ENCODE results near the gene MMP21. TPM values are rescaled to one million over a fixed set of nuclear protein-coding genes. Genes with fewer than 3 reads are reported as not detected.

The MMP21 gene
- total and polyA plus RNA-seq, 2 of the 13 experiments (the other 11 are each of a cell fraction or from before 2014, with no cell fraction given) = not detected

DNA sequence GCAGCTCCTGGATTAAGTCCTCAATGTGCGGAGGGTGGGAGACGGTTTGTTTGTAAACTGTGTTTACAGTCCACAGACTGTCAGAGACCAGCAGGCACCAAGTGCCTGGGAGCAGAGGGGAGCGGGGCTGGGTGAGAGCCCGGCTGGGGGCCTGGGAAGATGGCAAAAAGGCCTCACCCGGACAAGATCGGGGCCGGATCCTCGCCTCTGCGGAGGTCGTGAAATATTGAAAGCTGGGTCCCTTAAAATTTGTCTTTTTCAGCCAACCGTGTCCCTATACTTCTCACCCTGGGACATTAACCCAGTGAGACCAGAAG, 2.8 kb downstream of the MMP21 start (continued):
- no peak for TF ChIP-seq ZNF503 (CRISPR knock-in tag; IDR thresholded peaks at IDR 0.05)
- TF ChIP-seq PBX3 (CRISPR knock-in tag; IDR thresholded peaks at IDR 0.05; ENCODE audit: borderline replicate concordance) = no peak
- no peak for TF ChIP-seq KLF9 (CRISPR knock-in tag; IDR thresholded peaks at IDR 0.05; ENCODE audit: low read depth)
- TF ChIP-seq ZFP62 (CRISPR knock-in tag; IDR thresholded peaks at IDR 0.05) = no peak
- TF ChIP-seq ZNF383 (CRISPR knock-in tag; IDR thresholded peaks at IDR 0.05; ENCODE audit: borderline replicate concordance) = no peak
- no peak for TF ChIP-seq MTA1 (CRISPR knock-in tag; IDR thresholded peaks at IDR 0.05; ENCODE audit: borderline replicate concordance)
- TF ChIP-seq POLR2AphosphoS2 (IDR thresholded peaks at IDR 0.05; ENCODE audit: low read depth, low read length) = no peak

GRCh38 chr10:125772112-125772863, 3.3 kb downstream of the MMP21 start:
- peaks cover 14% of the 10 kb centered on the region for H3K4me1 ChIP-seq (ENCODE audit: insufficient read depth, low read length)
- no peak overlapping the region for H3K27ac ChIP-seq (ENCODE audit: extremely low read length, insufficient read depth, low read length)
- H3K79me2 ChIP-seq (ENCODE audit: insufficient read depth, low read length) = no peaks in the 10 kb centered on the region
- no peak overlapping the region for H3K9ac ChIP-seq (ENCODE audit: insufficient read depth, low read depth, low read length)
- BruUV-seq (replicated peaks) = no TSS peak
- ChIA-PET POLR2A (no interaction called here), CTCF (ENCODE audit: low intra/inter-chr PET ratio, low total read pairs) (no interaction called here)
- in situ Hi-C loops (cut with HindIII; ENCODE audit: extremely low pct_ligation_motif_present, low pct_unique_long_range_greater_than_20kb) = no loop called here
- ATAC-seq (peak; percentile 63), DNase-seq (ENCODE audit: low spot score) (no peak), FAIRE-seq (no peak)
- H4K20me1 ChIP-seq (ENCODE audit: insufficient read depth, low read length) = no peaks in the 10 kb centered on the region
- no peaks in the 10 kb centered on the region for H3K9me3 ChIP-seq (ENCODE audit: low read length)
- no peaks in the 10 kb centered on the region; a peak in 1 of 5 replicates for H3K27me3 ChIP-seq (ENCODE audit: control insufficient read depth in 1 of 2, insufficient read depth in 2 of 2, low read length in 2 of 2)
- H3K4me3 ChIP-seq (replicated peaks in 1 of 3; ENCODE audit: insufficient read depth in 1 of 3, low read depth in 2 of 3, low read length in 3 of 3) = peak overlapping the region in 1 of 3 experiments; percentile 20; a peak in 1 of 6 replicates
- peak overlapping the region; percentile 36; the same call in 1 of the 2 replicates for H3K4me2 ChIP-seq (ENCODE audit: low read depth, low read length)
- intact Hi-C loops (cut with micrococcal nuclease; ENCODE audit: unreplicated experiment) = loop anchor here (10.0 kb wide), 1 partner anchor 53 kb away; the partner anchor contains the start of genes BCCIP and UROS
- H2AFZ ChIP-seq (ENCODE audit: low read length) = no peak overlapping the region
- no peaks in the 10 kb centered on the region; a peak in 1 of 5 replicates for H3K36me3 ChIP-seq (replicated peaks in 1 of 2; ENCODE audit: control insufficient read depth in 1 of 2, insufficient read depth in 2 of 2, low read length in 2 of 2)
- 67% methylated on average over 18 of the region's 28 CpGs for WGBS (ENCODE audit: low lambda C conversion rate)
- TF ChIP-seq, protein P1, sequence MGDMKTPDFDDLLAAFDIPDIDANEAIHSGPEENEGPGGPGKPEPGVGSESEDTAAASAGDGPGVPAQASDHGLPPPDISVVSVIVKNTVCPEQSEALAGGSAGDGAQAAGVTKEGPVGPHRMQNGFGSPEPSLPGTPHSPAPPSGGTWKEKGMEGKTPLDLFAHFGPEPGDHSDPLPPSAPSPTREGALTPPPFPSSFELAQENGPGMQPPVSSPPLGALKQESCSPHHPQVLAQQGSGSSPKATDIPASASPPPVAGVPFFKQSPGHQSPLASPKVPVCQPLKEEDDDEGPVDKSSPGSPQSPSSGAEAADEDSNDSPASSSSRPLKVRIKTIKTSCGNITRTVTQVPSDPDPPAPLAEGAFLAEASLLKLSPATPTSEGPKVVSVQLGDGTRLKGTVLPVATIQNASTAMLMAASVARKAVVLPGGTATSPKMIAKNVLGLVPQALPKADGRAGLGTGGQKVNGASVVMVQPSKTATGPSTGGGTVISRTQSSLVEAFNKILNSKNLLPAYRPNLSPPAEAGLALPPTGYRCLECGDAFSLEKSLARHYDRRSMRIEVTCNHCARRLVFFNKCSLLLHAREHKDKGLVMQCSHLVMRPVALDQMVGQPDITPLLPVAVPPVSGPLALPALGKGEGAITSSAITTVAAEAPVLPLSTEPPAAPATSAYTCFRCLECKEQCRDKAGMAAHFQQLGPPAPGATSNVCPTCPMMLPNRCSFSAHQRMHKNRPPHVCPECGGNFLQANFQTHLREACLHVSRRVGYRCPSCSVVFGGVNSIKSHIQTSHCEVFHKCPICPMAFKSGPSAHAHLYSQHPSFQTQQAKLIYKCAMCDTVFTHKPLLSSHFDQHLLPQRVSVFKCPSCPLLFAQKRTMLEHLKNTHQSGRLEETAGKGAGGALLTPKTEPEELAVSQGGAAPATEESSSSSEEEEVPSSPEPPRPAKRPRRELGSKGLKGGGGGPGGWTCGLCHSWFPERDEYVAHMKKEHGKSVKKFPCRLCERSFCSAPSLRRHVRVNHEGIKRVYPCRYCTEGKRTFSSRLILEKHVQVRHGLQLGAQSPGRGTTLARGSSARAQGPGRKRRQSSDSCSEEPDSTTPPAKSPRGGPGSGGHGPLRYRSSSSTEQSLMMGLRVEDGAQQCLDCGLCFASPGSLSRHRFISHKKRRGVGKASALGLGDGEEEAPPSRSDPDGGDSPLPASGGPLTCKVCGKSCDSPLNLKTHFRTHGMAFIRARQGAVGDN (CRISPR knock-in tag; IDR thresholded peaks at IDR 0.05) = peak; percentile 16; the same call in 1 of the 2 replicates
- TF ChIP-seq GLMP (CRISPR knock-in tag; IDR thresholded peaks at IDR 0.05; ENCODE audit: borderline replicate concordance) (no peak), STAG1 (CRISPR knock-in tag; IDR thresholded peaks at IDR 0.05) (0 out of 2 replicates have a peak, but pooled peaks have one; percentile 5), PHF21A (CRISPR knock-in tag; IDR thresholded peaks at IDR 0.05) (no peak), ZNF550 (CRISPR knock-in tag; IDR thresholded peaks at IDR 0.05; ENCODE audit: borderline replicate concordance) (no peak), NCOR1 (IDR thresholded peaks at IDR 0.05; ENCODE audit: borderline replicate concordance, low read length) (no peak)
